GM23248 (cell line): ENCODE data around the gene LSM3. TPM values are rescaled to one million over a fixed set of nuclear protein-coding genes. Genes with fewer than 3 reads are reported as not detected.

Experiments
- DNase-seq: peaks from one replicate; pipeline ENCODE4 v3.0.0-alpha.2; 2015
- H2AFZ ChIP-seq: fragments of 200-600 bp; sonication (generic); 2 replicates; pipeline ENCODE4 v1.6.1; 2016; ENCODE audit warnings: antibody characterized with exemption
- H3F3A ChIP-seq: fragments of 200-600 bp; sonication (generic); 2 replicates; pipeline ENCODE4 v1.6.1; 2016; ENCODE audit warnings: mild to moderate bottlenecking, antibody characterized with exemption, mixed run types; ENCODE audit not compliant: insufficient read depth
- H3K27ac ChIP-seq: fragments of 200-600 bp; sonication (generic); 2 replicates; pipeline ENCODE4 v1.5.1; 2016; ENCODE audit warnings: mild to moderate bottlenecking
- H3K27me3 ChIP-seq: fragments of 200-600 bp; sonication (generic); replicated peaks from 2 replicates; pipeline ENCODE4 v1.6.1; 2016; ENCODE audit warnings: mild to moderate bottlenecking; ENCODE audit not compliant: insufficient read depth
- H3K36me3 ChIP-seq: fragments of 200-600 bp; sonication (generic); 2 replicates; pipeline ENCODE4 v1.6.1; 2016; ENCODE audit warnings: low read depth, mild to moderate bottlenecking
- H3K4me1 ChIP-seq: fragments of 200-600 bp; sonication (generic); 2 replicates; pipeline ENCODE4 v1.6.1; 2016; ENCODE audit warnings: mild to moderate bottlenecking; ENCODE audit not compliant: insufficient read depth
- H3K4me2 ChIP-seq: fragments of 200-600 bp; sonication (generic); one replicate; pipeline ENCODE4 v1.6.1; 2016; ENCODE audit warnings: mild to moderate bottlenecking; ENCODE audit not compliant: unreplicated experiment
- H3K4me3 ChIP-seq: fragments of 200-600 bp; sonication (generic); 2 replicates; pipeline ENCODE4 v1.5.1; 2016; ENCODE audit warnings: mild to moderate bottlenecking
- H3K79me2 ChIP-seq: fragments of 200-600 bp; sonication (generic); 2 replicates; pipeline ENCODE4 v1.6.1; 2016; ENCODE audit warnings: mild to moderate bottlenecking; ENCODE audit not compliant: insufficient read depth
- H3K9ac ChIP-seq: fragments of 200-600 bp; sonication (generic); 2 replicates; pipeline ENCODE4 v1.6.1; 2016; ENCODE audit warnings: mild to moderate bottlenecking
- H3K9me2 ChIP-seq: fragments of 200-600 bp; sonication (generic); 2 replicates; pipeline ENCODE4 v1.6.1; 2016; ENCODE audit warnings: mixed run types, mild to moderate bottlenecking, moderate library complexity; ENCODE audit not compliant: insufficient read depth
- H3K9me3 ChIP-seq: fragments of 200-600 bp; sonication (generic); one replicate; pipeline ENCODE4 v1.6.1; 2017; ENCODE audit warnings: low read depth
- H4K20me1 ChIP-seq: fragments of 200-600 bp; sonication (generic); 2 replicates; pipeline ENCODE4 v1.6.0; 2016; ENCODE audit not compliant: insufficient read depth
- EZH2 ChIP-seq: fragments of 200-600 bp; sonication (generic); IDR thresholded peaks from 2 replicates; pipeline ENCODE4 v1.6.1; 2018; ENCODE audit warnings: antibody characterized with exemption, mild to moderate bottlenecking; ENCODE audit not compliant: insufficient read depth, poor library complexity, severe bottlenecking
- EZH2phosphoT487 ChIP-seq: fragments of 200-600 bp; sonication (generic); IDR thresholded peaks from 2 replicates; pipeline ENCODE4 v1.6.1; 2018; ENCODE audit warnings: antibody characterized with exemption, moderate library complexity, mild to moderate bottlenecking, low read depth; ENCODE audit not compliant: insufficient read depth
- WGBS, 2 experiments: methylation state at CpG; one replicate each; pipeline ENCODE4 v1.1.6; 2015 to 2017; ENCODE audit warnings: low lambda C conversion rate in 2 of 2, low coverage in 1 of 2; ENCODE audit errors: missing lambda C conversion rate in 2 of 2; 5-methylcytosine and 5-hydroxymethylcytosine counted together
- in situ Hi-C: fragments of 300-500 bp; cut with MboI; formaldehyde crosslinking; loops from 2 replicates; pipeline ENCODE4 v1.15.0; 2020
- polyA plus RNA-seq: library from polyadenylated mRNA; unstranded; fragments of >200 nt; fragmentation: Nextera tagmentation; extraction: Ambion mirVana; gene quantifications from 2 replicates; pipeline ENCODE4 v1.2.1, GENCODE V29; 2016
- total RNA-seq: library from RNA; depleted of rRNA; stranded (reverse); fragments of >200 nt; shearing (Covaris generic); gene quantifications from 2 replicates; pipeline ENCODE4 v1.2.3, GENCODE V29; 2014

LSM3 gene
- total and polyA plus RNA-seq, 2 experiments from 2014 or later, result 9.4 to 32.3 TPM

DNA sequence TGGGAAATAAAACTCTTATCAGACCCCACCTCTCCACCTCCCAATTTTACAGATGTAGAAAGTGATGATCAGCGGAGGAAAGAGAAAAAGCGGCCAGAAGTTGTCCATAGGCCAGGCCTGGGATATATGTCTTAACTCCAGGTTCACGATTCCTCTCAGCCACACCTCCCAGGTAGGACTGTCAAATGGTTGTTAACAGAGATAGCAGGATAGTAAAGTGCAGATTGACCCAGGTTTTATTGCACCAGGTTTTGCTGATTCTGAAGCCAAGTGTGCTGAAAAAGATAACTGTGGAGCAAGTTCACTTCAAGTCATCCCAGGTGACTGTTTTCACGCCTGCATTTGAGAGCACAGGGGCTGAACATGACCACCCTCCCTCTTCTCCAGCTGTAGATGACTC lies 36.1 kb downstream of the LSM3 start:
- no peak for TF ChIP-seq EZH2
- TF ChIP-seq EZH2phosphoT487, result no peak
- H3K79me2 ChIP-seq, result no peaks in the 10 kb centered on the region
- no peak for DNase-seq
- no peaks in the 10 kb centered on the region for H4K20me1 ChIP-seq
- H3K4me2 ChIP-seq, result no peak overlapping the region
- H3K36me3 ChIP-seq, result no peaks in the 10 kb centered on the region
- H3K4me3 ChIP-seq, result no peak overlapping the region
- 95 to 96% methylated on average over 4 of the region's 4 CpGs for WGBS, 2 experiments
- H2AFZ ChIP-seq, result no peak overlapping the region
- no peak overlapping the region for H3K9ac ChIP-seq
- H3K27me3 ChIP-seq, result no peaks in the 10 kb centered on the region
- peaks cover 24% of the 10 kb centered on the region for H3K4me1 ChIP-seq
- in situ Hi-C loops, result no loop called here
- H3K27ac ChIP-seq, result no peak overlapping the region
- H3K9me3 ChIP-seq, result no peaks in the 10 kb centered on the region
- H3K9me2 ChIP-seq, result no peaks in the 10 kb centered on the region
- H3F3A ChIP-seq, result peaks cover 17% of the 10 kb centered on the region

DNA sequence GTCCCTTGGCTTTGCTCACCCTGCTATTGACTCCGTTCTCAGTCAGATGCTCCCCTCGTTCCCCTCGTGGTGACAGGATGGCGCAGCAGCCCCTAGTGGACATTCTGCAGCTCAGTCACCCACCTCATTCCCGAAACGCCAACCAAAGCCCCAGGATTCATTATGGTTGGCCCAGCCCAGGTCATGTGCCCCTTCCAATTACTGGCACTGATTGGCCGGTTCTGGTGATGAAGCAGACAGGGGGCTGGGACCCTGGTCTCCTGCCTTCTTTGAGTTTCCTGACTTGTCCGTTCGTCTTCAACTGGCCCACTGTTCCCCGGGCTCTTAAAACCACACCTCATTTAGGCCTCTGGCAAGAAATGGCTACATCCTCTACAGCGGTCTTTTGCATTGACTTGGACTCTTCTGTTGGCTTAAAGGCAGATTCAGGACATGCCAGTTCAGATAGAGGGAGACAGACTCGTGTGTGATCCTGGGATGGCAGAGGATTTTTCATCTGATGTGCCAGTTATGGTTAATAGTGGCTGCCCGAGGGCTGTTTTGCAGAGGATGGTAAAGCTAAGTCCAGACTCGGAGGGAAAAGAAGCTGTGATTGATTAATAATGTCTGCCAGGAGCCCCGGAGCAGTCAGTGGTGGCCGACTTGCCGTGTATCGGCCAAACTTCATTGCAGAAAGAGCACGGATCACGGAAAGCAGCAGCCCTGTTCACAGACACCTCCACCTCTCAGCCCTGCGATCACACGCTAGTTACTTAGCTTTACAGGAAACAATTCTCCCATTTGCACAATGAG lies 37.8 kb downstream of the LSM3 start:
- Histone ChIP-seq H3K36me3 (no peaks in the 10 kb centered on the region), H3K9me3 (peaks cover 4% of the 10 kb centered on the region), H3K27ac (no peak overlapping the region), H2AFZ (no peak overlapping the region), H4K20me1 (no peaks in the 10 kb centered on the region), H3K9me2 (no peaks in the 10 kb centered on the region), H3K27me3 (no peaks in the 10 kb centered on the region), H3K9ac (no peak overlapping the region), H3K4me2 (no peak overlapping the region), H3K79me2 (no peaks in the 10 kb centered on the region), H3K4me1 (peaks cover 8% of the 10 kb centered on the region), H3K4me3 (no peak overlapping the region), H3F3A (peaks cover 5% of the 10 kb centered on the region; the same call in 1 of the 2 replicates)
- DNase-seq, result no peak
- WGBS, 2 experiments, result 78 to 79% methylated on average over 22 of the region's 22 CpGs
- in situ Hi-C loops, result no loop called here
- no peak for TF ChIP-seq EZH2phosphoT487
- no peak for TF ChIP-seq EZH2

DNA sequence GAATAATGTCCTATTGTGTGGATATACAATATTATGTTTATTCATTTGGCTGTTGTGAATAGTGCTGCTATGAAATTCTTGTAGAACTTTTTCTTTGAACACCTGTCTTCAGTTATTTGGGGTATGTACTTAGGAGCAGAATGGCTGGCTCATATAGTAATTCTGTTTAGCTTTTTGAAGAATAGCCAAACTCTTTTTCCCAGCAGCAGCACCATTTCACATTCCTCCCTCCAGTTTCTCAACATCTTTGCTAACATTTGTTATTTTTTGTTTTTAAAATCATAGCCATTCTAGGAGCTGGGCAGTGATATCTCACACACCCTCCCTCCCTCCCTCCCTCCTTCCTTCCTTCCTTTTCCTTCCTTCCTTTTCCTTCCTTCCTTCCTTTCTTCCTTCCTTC lies 39.7 kb downstream of the LSM3 start:
- Histone ChIP-seq H3K4me2 (no peak overlapping the region), H3K27ac (no peak overlapping the region), H3K9ac (no peak overlapping the region), H2AFZ (no peak overlapping the region), H3K27me3 (no peaks in the 10 kb centered on the region), H4K20me1 (no peaks in the 10 kb centered on the region), H3F3A (no peaks in the 10 kb centered on the region), H3K36me3 (no peaks in the 10 kb centered on the region), H3K9me3 (peaks cover 4% of the 10 kb centered on the region), H3K4me3 (no peak overlapping the region), H3K4me1 (no peaks in the 10 kb centered on the region), H3K9me2 (no peaks in the 10 kb centered on the region), H3K79me2 (no peaks in the 10 kb centered on the region)
- TF ChIP-seq EZH2 (no peak), EZH2phosphoT487 (no peak)
- no peak for DNase-seq
- in situ Hi-C loops, result no loop called here

DNA sequence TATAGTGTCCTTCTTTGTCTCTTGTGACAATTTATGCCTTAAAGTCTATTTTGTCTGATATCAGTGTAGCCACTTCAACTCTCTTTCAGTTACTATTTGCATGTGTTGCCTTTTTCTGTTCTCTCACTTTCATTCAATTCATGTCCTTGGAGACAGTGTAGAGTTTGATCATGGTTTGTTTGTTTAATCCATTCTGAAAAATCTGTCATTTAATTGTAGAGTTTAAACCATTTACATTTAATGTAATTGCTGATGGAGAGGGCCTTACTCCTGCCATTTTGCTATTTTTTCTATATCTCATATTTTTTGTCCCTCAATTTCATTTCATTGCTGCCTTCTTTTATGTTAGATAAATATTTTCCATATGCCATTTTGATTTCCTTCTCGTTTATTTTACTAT lies 42.3 kb downstream of the LSM3 start:
- in situ Hi-C loops, result no loop called here
- Histone ChIP-seq H4K20me1 (no peaks in the 10 kb centered on the region), H3K9ac (no peak overlapping the region), H2AFZ (no peak overlapping the region), H3K4me2 (no peak overlapping the region), H3K9me3 (peaks cover 4% of the 10 kb centered on the region), H3K4me1 (peaks cover 9% of the 10 kb centered on the region; the same call in 1 of the 2 replicates), H3K79me2 (no peaks in the 10 kb centered on the region), H3K27ac (no peak overlapping the region), H3K27me3 (no peaks in the 10 kb centered on the region), H3F3A (no peaks in the 10 kb centered on the region), H3K36me3 (no peaks in the 10 kb centered on the region), H3K9me2 (no peaks in the 10 kb centered on the region), H3K4me3 (no peak overlapping the region)
- TF ChIP-seq EZH2phosphoT487 (no peak), EZH2 (no peak)
- 33 to 38% methylated on average over 1 of the region's 1 CpG for WGBS, 2 experiments
- DNase-seq, result no peak

- Histone ChIP-seq H3K27ac (no peak overlapping the region), H3K4me2 (no peak overlapping the region), H3K4me3 (no peak overlapping the region), H3F3A (no peaks in the 10 kb centered on the region), H3K4me1 (peaks cover 9% of the 10 kb centered on the region; the same call in 1 of the 2 replicates), H2AFZ (no peak overlapping the region), H3K9me2 (no peaks in the 10 kb centered on the region), H3K9me3 (peaks cover 4% of the 10 kb centered on the region), H4K20me1 (no peaks in the 10 kb centered on the region), H3K79me2 (no peaks in the 10 kb centered on the region), H3K36me3 (no peaks in the 10 kb centered on the region), H3K27me3 (no peaks in the 10 kb centered on the region), H3K9ac (no peak overlapping the region)
- no peak for TF ChIP-seq EZH2phosphoT487
- TF ChIP-seq EZH2, result no peak
- in situ Hi-C loops, result no loop called here
- 85 to 88% methylated on average over 1 of the region's 1 CpG for WGBS, 2 experiments
- no peak for DNase-seq
Measured at GRCh38 chr3:14221902-14222301, 43.3 kb downstream of the LSM3 start.
